Activated T-helper 2 cell treated with anti-CD3 and anti-CD28 coated beads, Interferon-gamma antibody, Interleukin-2, Interleukin-4, amounts not matched to agents 10 μg/mL and 5 μg/mL and 100 μg/mL, durations not matched to agents 14 hours and 24 hours and 36 hours (primary cell): Measurements from ENCODE around the gene WNT10A. TPM values are rescaled to one million over a fixed set of nuclear protein-coding genes. Genes with fewer than 3 reads are reported as not detected.

Experiments used
- DNase-seq: peaks from one replicate; pipeline ENCODE4 v3.0.0; 2021; ENCODE audit warnings: low spot score
- H3K27ac Mint-ChIP-seq: one replicate; pipeline ENCODE4 v1.8.0; 2021; ENCODE audit warnings: mixed read lengths
- H3K27me3 Mint-ChIP-seq: one replicate; pipeline ENCODE4 v1.8.0; 2021; ENCODE audit warnings: low read depth, mixed read lengths
- H3K36me3 Mint-ChIP-seq: one replicate; pipeline ENCODE4 v1.8.0; 2021; ENCODE audit warnings: low read depth, mixed read lengths
- H3K4me1 Mint-ChIP-seq: one replicate; pipeline ENCODE4 v1.8.0; 2021; ENCODE audit warnings: low read depth, mixed read lengths
- H3K4me3 Mint-ChIP-seq: one replicate; pipeline ENCODE4 v1.8.0; 2021; ENCODE audit warnings: low read depth, mild to moderate bottlenecking, moderate library complexity, mixed read lengths
- H3K9me3 Mint-ChIP-seq: one replicate; pipeline ENCODE4 v1.8.0; 2021; ENCODE audit warnings: mixed read lengths
- intact Hi-C: fragments of 100-400 bp; cut with micrococcal nuclease; formaldehyde crosslinking; loops from one replicate; pipeline ENCODE4 v1.15.1; 2023
- total RNA-seq: library from RNA; stranded (reverse); gene quantifications from 2 replicates; pipeline ENCODE4 v1.2.3, GENCODE V29; 2022

Gene WNT10A
- total RNA-seq, 1 donor from 2014 or later: 0.59 TPM

DNA sequence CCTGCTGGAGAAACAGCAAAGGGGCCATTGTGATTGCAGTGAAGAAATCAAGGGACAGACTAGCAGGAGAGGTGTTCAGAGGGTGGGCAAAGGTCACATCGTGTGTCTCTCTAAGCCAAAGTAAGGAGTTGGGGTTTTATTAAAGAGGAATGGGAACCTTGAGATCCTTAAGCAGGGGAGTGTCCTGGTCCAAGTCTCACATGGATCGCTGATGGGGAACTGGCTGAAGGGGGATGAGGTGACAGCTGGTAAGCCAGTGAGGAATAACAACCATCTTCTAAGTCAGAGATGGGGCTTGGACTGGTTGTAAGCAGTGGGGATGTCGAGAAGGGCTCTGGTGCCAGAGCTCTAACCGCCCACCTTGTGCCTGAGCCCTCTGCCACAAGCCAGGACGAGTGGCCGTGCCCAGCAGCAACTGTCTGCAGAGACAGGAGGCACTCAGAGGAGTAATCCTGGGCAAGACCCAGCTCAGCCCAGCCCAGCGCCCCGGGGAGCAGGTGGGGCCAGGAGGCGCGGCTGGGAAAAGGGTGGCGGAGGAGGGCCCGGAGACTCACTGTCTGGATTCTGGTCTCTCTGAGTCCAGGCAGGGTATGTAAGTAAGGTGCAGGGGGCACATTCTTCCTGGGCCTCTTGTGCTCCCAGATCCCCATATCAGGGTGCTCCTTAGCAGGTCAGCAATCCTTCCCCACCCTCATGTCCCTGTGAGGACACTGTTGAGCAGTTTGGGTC, 13.7 kb downstream of the WNT10A start:
- intact Hi-C loops: loop anchor here (10.0 kb wide), 2 partner anchors 610 to 1670 kb away; no protein-coding TSS in a partner anchor
- Mint-ChIP-seq H3K9me3 (no peaks in the 10 kb centered on the region), H3K4me1 (peaks cover 45% of the 10 kb centered on the region), H3K27ac (peak overlapping the region; percentile 43), H3K4me3 (peak overlapping the region; percentile 72), H3K27me3 (peaks cover 32% of the 10 kb centered on the region), H3K36me3 (no peaks in the 10 kb centered on the region)
- no peak for DNase-seq

DNA sequence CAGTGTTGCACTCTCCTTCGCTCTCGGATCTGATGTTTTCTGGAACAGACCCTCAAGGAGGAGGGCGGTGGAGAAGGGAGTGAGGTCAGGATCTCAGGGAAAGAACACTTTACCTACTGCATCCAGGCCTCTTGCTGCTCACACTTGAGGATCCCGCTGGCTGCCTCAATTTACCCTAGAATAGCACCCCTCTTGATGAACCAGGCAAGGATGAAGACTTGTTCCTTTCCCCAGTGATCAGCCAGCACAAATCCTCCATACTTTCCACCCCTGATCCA, 14.2 kb downstream of the WNT10A start:
- H3K27ac Mint-ChIP-seq: peak overlapping the region; percentile 6
- peaks cover 36% of the 10 kb centered on the region for H3K27me3 Mint-ChIP-seq
- H3K36me3 Mint-ChIP-seq: no peaks in the 10 kb centered on the region
- no peaks in the 10 kb centered on the region for H3K9me3 Mint-ChIP-seq
- DNase-seq: no peak
- intact Hi-C loops: loop anchor here (5.0 to 10.0 kb wide), 5 partner anchors 238 to 1670 kb away; partner anchors contain the start of genes BCS1L and ZNF142
- no peak overlapping the region for H3K4me3 Mint-ChIP-seq
- H3K4me1 Mint-ChIP-seq: peaks cover 45% of the 10 kb centered on the region

- peaks cover 45% of the 10 kb centered on the region for H3K4me1 Mint-ChIP-seq
- no peak overlapping the region for H3K4me3 Mint-ChIP-seq
- H3K36me3 Mint-ChIP-seq: no peaks in the 10 kb centered on the region
- intact Hi-C loops: loop anchor here (5.0 to 10.0 kb wide), 5 partner anchors 238 to 1671 kb away; partner anchors contain the start of genes BCS1L and ZNF142
- no peak for DNase-seq
- no peaks in the 10 kb centered on the region for H3K9me3 Mint-ChIP-seq
- H3K27me3 Mint-ChIP-seq: peaks cover 36% of the 10 kb centered on the region
- no peak overlapping the region for H3K27ac Mint-ChIP-seq
Measured at GRCh38 chr2:218895326-218895725, 14.7 kb downstream of the WNT10A start.

DNA sequence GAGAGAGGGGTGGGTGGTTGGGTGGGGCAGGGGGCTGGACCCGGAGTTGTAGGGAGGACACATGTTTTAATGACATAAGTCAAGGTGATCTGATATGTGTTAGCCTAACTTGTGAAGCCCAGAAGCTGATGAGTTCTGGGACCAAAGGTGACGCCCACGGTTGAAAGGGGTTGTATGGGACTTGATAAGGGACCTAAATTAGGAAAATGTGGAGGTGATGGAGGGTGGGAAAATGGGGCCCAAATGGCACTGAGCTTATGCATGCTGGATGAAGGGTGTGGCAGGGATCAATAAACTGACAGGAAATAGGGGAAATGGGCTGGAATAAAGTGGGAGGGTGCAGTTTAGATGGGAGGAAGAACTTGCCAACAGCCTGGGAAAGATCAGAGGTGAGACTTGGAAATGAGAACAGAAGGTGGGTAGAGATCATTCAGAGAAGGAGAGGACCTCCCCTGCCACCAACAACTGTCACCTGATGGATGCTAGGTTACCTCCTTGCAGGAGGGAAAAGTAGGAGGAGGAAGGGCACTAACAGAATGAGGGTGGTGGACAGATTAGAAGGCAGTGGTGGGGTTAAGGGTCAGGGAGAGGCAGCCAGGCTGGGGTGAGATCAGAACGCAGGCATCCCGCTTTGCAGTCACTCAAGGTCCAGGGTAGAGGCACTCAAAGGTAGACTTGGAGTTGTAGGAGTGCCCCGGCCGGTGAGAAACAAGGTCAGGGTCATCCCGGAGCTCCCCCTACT, 15.3 kb downstream of the WNT10A start:
- Mint-ChIP-seq H3K4me3 (peak overlapping the region; percentile 42), H3K4me1 (peaks cover 45% of the 10 kb centered on the region), H3K27ac (peak overlapping the region; percentile 43), H3K9me3 (no peaks in the 10 kb centered on the region), H3K27me3 (peaks cover 37% of the 10 kb centered on the region), H3K36me3 (no peaks in the 10 kb centered on the region)
- intact Hi-C loops: loop anchor here (1.0 to 10.0 kb wide), 10 partner anchors 13 to 1671 kb away; partner anchors contain the start of genes BCS1L, CNOT9, CNPPD1 and TTLL4
- DNase-seq: peak; percentile 9

GRCh38 chr2:218896501-218897393, 16.1 kb downstream of the WNT10A start:
- peak overlapping the region; percentile 43 for H3K27ac Mint-ChIP-seq
- no peaks in the 10 kb centered on the region for H3K36me3 Mint-ChIP-seq
- H3K9me3 Mint-ChIP-seq: no peaks in the 10 kb centered on the region
- peaks cover 42% of the 10 kb centered on the region for H3K4me1 Mint-ChIP-seq
- H3K4me3 Mint-ChIP-seq: peak overlapping the region; percentile 42
- H3K27me3 Mint-ChIP-seq: peaks cover 35% of the 10 kb centered on the region
- intact Hi-C loops: loop anchor here (1.0 to 10.0 kb wide), 10 partner anchors 13 to 1672 kb away; partner anchors contain the start of genes BCS1L, CNOT9, CNPPD1 and TTLL4
- peak; percentile 82 for DNase-seq

DNA sequence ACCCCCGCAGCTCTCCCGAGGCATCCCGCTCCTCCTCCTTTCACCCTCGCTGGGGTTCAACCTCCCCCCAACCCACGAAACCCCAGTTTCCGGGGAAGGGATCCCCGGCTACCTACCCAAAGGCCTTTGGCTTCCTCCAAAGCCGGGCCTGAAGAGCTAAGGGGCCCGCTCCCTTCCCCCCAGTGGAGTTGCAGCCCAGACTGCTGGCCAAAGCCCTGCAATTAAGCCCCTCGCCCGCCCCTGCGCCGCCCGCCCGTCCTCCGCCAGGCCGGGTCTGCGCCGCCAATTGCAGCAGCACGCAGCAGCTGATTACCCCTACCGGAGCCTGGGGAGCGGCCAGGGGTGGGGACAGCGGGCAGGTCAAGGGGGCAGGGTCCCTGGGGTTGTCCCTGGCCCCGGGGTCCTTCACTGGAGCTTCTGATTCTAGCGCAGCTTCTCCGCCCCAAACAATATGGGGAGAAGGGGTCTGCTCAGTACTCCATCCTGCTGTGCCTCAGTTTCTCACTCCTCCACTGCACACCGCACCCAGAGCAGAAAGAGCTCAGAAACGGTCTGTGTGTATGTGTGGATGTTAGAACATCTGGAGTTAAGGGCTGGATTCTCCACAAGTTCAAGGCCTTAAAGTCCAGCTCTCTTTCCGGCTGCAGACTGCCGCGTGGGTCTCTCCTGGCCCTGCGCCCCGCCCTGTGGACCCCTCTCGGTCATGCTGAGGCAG, 16.9 kb downstream of the WNT10A start:
- Mint-ChIP-seq H3K9me3 (no peaks in the 10 kb centered on the region), H3K36me3 (no peaks in the 10 kb centered on the region), H3K27ac (no peak overlapping the region), H3K4me1 (peaks cover 38% of the 10 kb centered on the region), H3K4me3 (no peak overlapping the region), H3K27me3 (peaks cover 41% of the 10 kb centered on the region)
- DNase-seq: no peak
- intact Hi-C loops: loop anchor here (1.0 to 10.0 kb wide), 11 partner anchors 17 to 1673 kb away; partner anchors contain the start of genes BCS1L, CNPPD1, TTLL4 and TUBA4A

DNA sequence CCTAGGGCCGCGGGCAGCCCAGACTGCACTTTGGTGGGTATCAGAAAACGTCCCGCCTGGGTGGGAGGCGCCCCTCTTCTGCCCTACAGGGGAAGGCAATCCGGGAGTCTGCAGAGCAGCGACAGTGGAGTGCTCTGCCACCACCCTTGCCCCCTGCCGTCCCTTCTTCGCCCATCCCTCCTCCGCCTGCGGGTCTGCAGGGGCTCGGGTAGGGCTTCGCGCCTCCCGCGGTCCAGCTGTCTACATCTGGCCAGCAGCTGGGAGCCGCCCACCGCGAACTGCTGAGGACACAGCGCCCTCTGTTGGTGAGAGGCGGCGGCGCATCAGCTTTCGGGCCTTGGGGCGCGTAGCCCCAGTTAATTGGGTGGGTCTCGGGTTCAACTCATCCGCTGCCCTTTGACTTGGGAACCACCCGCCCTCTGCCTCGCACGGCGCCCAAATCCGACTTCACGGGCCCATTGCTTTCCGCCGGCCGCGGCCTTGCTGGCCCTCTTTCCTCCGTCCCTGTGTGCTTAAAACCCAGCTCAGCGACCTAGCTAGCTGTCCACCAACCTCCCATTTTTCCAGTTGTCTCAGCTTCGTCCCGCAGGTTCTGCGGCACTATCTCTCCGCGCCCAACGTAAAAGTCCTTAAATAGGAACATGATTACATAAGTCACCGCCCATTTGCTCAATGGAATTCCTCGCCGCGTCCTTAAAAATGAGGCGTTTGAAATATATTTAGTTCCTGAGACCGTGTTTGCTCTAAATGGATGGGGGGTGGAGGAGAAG, 17.6 kb downstream of the WNT10A start:
- peak overlapping the region; percentile 68 for H3K4me3 Mint-ChIP-seq
- H3K27ac Mint-ChIP-seq: peak overlapping the region; percentile 68
- intact Hi-C loops: loop anchor here (1.0 to 10.0 kb wide), 8 partner anchors 18 to 1673 kb away; partner anchors contain the start of genes BCS1L, WNT10A and ZNF142
- H3K27me3 Mint-ChIP-seq: peaks cover 47% of the 10 kb centered on the region
- peak; percentile 74 for DNase-seq
- H3K36me3 Mint-ChIP-seq: no peaks in the 10 kb centered on the region
- peaks cover 33% of the 10 kb centered on the region for H3K4me1 Mint-ChIP-seq
- no peaks in the 10 kb centered on the region for H3K9me3 Mint-ChIP-seq

GRCh38 chr2:218899147-218899546, 18.5 kb downstream of the WNT10A start:
- H3K27ac Mint-ChIP-seq: no peak overlapping the region
- no peaks in the 10 kb centered on the region for H3K36me3 Mint-ChIP-seq
- no peak overlapping the region for H3K4me3 Mint-ChIP-seq
- intact Hi-C loops: loop anchor here (5.0 to 10.0 kb wide), 5 partner anchors 242 to 1674 kb away; partner anchors contain the start of genes BCS1L and ZNF142
- H3K4me1 Mint-ChIP-seq: peaks cover 27% of the 10 kb centered on the region
- no peak for DNase-seq
- no peaks in the 10 kb centered on the region for H3K9me3 Mint-ChIP-seq
- H3K27me3 Mint-ChIP-seq: peaks cover 44% of the 10 kb centered on the region

- Mint-ChIP-seq H3K4me1 (peaks cover 9% of the 10 kb centered on the region), H3K27ac (no peak overlapping the region), H3K9me3 (no peaks in the 10 kb centered on the region), H3K36me3 (no peaks in the 10 kb centered on the region), H3K27me3 (peaks cover 61% of the 10 kb centered on the region), H3K4me3 (no peak overlapping the region)
- no peak for DNase-seq
- intact Hi-C loops: loop anchor here (10.0 kb wide), 1 partner anchor 52 kb away; the partner anchor contains the start of gene CDK5R2
Measured at GRCh38 chr2:218902427-218902826, 21.8 kb downstream of the WNT10A start.

- no peaks in the 10 kb centered on the region for H3K9me3 Mint-ChIP-seq
- no peak overlapping the region for H3K4me3 Mint-ChIP-seq
- intact Hi-C loops: loop anchor here (10.0 kb wide), 1 partner anchor 51 kb away; the partner anchor contains the start of gene CDK5R2
- H3K27me3 Mint-ChIP-seq: peaks cover 53% of the 10 kb centered on the region
- DNase-seq: no peak
- H3K4me1 Mint-ChIP-seq: peaks cover 6% of the 10 kb centered on the region
- H3K27ac Mint-ChIP-seq: no peak overlapping the region
- H3K36me3 Mint-ChIP-seq: no peaks in the 10 kb centered on the region
Measured at GRCh38 chr2:218904176-218904575, 23.5 kb downstream of the WNT10A start.
